ENCODE data around the gene ATXN7L3.
A peak's percentile ranks its signal among the peaks of the same experiment; 100 is the strongest.
"Not testable (repeated sequence)": the region's sequence is repeated elsewhere in the genome, so short reads cannot be mapped to it uniquely, and the experiment has no call there.

ATXN7L3 gene

DNA sequence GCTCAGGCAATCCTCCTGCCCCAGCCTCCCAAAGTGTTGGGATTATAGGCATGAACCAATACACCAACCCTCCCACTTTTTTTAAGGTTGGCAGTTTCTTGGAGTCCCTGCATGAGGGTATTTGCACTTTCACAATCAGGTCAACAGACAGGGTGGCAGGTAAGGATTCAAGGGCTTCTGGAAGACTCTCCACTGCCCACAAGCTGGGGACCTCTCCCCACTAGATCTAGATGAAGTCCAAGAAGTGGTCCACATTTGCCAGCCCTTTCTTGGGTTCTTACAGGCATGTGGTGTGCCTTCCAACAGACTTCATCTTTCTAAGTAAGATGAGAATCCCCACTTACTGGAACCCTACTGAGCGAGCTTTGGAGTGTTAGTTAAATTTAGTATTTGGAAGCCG, 25.3 kb downstream of the ATXN7L3 start:
- no peak for DNase-seq (ENCODE audit: low read depth)

DNA sequence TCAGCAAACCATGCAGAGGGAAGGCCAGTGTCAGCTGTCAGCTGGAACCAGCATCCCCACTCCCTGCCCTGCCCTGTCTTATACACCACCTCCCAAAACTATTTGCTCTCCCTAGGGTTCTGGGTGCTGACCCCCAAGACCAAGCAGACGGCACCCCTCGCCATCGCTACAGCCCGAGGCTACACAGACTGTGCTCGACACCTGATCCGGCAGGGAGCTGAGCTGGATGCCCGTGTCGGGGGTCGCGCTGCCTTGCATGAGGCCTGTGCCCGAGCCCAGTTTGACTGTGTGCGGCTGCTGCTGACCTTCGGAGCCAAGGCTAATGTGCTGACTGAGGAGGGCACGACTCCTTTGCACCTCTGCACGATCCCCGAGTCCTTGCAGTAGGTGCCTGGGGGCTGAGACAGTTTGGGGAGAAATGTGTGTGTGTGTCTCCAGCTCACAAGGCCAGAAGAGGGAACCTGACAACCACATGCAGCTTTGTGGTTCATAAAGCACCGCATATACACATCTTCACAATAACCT, 27.7 kb downstream of the ATXN7L3 start:
- no peak for DNase-seq (ENCODE audit: low read depth)

DNA sequence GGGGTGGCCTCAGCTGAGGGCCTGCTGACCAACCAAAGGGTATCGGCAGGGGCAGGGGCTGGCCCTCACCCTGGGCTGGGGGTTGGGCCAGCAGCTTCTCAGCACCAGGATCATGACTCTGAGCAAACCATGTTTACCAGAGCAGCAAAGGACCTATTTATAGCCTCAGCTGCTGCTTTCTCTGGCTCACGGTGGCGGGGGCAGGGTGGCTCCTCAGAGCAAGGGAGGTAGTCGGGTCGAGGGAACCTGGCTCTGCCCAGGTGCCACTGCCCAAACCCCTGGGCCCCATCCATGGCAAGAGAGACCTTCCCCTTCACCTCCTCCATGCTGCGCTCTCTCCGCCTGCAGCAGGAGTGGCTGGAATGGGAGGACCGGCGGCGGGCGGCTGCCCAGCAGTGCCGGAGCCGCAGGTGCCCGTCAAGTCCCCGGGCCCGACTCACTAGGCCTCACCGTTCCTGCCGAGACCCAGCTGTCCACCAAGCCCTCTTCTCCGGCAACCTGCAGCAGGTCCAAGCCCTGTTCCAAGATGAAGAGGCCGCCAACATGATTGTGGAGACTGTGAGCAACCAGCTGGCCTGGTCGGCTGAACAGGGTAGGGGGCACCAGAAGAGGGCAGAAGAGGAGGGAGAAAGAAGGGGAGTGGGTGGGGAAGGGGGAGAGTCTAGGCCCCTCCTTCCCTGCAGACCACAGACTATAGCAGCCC, 29.0 kb downstream of the ATXN7L3 start, which contains the start of gene ASB16:
Gene ASB16 (plus strand): TSS at position 206 of the 703 bp plus-strand sequence. CDS start 86 bp downstream, at position 292.
- no peak for DNase-seq (ENCODE audit: low read depth)

DNA sequence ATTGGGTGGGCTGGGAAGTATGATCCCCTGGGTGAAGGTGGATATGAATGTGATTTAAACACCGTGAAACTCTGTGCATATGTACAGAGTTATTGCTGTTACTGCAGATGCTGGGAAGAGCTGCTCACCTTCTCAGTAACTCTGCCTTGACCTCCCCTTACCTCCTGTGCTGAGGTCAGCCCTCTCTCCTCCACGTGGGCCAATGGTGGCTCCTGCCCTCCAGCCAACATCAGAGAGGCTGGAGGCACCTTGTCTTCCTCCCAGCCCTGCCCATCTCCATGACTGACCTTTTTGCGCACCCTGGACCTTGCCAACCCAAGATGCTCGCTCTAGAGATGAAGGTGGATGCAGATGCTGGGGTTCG, 29.6 kb downstream of the ATXN7L3 start:
- no peak for DNase-seq (ENCODE audit: low read depth)

DNA sequence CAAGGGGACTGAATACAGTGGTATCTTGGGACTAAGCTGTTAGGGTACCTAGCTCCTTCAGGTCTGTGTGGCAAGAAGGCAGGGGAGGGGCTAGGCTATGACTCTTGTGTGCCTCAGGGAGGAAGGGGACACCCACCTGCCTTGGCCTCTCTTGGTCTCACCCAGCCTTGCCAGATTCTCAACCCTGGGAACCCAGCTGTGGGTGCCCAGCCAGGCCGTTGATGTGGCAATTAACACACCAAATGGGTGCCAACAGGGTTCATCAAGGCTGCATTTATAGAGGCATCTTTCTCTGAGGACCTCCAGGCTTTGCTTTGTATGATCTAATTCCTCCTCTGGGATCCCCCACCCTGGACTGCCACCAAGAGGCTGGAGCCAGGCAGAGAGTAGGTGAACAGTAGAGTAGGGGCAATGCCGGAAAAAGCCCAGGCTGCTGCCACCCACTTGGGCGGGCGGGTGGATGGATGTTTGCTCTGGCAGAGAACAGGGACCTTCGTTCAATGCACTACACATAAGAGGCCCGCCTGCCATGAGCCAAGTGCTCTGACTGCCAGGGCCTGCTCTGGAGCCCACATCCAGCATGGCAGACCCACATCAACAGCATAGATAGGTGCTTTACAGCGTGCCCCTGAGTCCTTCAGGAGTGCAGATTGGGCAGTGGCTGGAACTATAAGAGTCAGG, 32.4 kb downstream of the ATXN7L3 start:
- DNase-seq (ENCODE audit: low read depth) = no peak

DNA sequence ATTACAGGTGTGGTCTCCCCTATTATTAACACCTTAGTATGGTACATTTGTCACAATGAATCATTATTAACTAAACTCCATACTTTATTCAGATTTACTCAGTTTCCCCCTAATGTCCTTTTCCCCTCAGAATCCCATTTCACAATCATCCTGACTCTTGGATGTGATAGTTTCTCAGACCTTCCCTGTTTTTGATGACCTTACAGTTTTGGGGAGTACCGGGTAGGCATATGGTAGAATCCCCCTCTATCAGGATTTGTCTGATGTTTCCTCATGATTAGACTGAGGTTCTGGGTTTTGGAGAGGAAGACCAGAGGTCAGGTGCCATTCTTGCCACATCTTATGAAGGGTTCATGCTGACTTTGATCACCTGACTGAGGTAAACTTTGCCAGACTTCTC, 35.2 kb downstream of the ATXN7L3 start:
- no peak for DNase-seq (ENCODE audit: low read depth)

DNA sequence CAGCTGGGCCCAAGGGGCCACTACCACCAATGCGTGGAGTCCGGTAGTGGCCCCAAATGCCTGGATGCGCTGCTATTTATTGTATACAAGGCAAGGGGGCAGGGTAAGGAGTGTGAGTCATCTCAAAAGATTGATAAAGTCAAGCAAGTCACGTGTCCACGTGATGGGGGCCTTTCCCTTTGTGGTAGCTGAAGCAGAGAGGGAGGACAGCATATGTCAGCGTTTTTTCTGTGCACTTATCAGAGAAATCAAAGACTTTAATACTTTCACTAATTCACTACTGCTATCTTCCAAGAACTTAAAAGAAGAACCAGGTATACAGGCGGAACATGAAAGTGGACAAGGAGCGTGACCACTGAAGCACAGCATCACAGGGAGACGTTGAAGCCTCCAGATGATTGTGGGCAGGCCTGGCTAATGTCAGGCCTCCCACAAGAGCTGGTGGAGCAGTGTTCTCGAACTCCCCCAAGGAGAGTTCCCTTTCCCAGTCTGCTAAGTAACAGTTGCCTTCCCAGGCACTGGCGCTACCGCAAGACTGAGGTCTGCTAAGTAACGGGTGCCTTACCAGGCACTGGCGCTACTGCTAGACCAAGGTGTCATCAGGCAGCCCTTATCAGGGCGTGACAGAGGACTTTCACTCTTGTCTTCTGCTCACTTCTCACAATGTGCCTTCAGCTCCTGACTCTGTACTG, 40.0 kb downstream of the ATXN7L3 start:
- DNase-seq (ENCODE audit: low read depth) = peak; percentile 15

DNA sequence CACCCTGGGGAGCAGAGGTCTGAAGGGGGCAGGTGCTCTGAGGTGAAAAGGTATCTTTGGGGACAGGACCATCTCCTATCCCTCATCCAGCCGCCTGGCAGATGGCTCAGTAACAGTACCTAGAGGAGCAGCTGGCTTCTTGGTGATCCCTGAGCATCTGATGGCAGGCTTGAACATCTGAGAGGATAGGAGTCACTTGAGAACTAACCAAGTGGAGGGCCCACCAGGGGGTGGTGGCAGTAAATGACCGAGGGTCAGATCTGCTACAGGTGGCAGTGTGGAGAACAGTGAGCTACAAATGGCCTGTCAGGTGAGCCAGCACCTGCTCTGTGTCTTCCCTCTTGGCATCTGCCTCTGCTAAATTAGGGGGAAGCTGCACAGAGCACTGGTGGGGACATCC, 44.2 kb downstream of the ATXN7L3 start:
- no peak for DNase-seq (ENCODE audit: low read depth)

DNA sequence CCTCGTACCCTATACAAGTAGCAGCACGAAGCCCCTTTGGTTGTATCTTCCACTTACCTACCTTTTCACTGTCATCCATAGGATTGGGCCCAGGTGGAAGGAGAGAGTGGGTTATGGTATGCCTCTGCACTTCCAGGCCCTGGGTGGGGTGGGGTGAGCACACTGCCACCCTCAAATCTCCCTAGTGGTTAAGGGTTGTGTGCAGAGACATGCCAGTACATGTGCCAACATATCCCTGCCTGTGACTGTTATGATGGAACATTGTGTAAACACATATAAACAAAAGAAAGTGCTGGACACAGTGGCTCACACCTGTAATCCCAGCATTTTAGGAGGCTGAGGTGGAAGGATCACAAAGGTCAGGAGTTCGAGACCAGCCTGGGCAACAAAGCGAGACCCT, 46.8 kb downstream of the ATXN7L3 start:
- no peak for DNase-seq (ENCODE audit: low read depth)

DNA sequence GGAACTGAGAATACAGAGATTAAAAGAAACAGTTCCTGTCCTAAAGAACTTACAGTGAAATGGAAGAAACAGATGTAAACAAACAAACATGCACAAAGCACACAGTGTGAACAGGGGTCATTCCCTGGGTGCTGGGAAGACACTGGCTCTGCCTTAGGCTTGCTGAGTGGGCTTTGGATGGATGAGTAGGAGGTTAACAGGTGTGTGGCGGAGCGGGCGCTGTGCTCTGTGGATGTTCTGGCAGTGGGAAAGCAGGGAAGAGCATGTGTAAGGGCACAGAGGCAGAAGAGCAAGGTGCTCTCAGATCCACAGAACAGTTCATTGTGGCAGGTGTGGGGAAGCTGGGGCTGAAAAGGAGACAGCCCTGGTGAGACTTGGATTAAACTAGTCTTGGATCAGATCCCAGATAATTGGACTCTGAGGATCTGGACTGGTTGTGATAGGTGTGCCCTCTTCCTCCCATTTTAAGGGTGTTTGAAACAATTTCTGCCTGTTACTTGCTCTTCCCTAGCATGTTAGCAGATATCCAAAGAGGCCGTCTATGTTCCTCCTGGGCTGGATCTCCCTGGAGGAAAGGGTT, 49.8 kb downstream of the ATXN7L3 start:
- no peak for DNase-seq (ENCODE audit: low read depth)

DNA sequence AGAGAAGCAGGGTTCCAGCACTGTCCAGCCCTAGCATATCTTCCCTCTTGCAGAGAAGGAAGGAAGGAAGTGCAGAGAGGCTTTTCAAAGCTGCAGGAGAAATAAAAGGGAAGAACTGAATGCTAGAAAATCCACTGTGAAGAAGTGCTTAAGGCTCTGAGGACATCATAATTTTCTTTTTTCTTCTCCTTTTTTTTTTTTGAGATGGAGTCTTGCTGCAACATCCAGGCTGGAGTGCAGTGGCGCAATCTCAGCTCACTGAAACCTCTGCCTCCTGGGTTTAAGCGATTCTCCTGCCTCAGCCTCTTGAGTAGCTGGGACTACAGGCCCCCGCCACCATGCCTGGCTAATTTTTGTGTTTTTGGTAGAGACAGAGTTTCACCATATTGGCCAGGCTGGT, 50.6 kb downstream of the ATXN7L3 start:
- DNase-seq (ENCODE audit: low read depth) = not testable (repeated sequence)

DNA sequence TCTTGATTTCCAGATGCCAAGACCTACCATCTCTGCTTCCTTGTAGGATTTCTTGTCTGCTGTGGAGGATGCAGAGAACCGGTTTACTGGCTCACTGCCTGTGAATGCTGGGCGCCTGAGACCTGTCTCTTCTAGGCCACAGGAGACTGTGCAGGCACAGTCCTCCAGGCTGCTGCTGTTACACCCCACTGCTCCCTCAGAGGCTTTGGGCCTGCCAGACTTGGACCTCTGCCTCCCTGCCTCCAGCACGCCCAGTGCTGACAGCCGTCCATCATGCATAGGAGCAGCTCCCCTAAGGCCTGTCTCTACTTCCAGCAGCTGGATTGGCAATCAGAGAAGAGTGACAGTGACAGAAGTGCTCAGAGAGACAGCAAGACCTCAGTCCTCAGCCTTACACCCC, 51.9 kb downstream of the ATXN7L3 start:
- DNase-seq (ENCODE audit: low read depth) = no peak

DNA sequence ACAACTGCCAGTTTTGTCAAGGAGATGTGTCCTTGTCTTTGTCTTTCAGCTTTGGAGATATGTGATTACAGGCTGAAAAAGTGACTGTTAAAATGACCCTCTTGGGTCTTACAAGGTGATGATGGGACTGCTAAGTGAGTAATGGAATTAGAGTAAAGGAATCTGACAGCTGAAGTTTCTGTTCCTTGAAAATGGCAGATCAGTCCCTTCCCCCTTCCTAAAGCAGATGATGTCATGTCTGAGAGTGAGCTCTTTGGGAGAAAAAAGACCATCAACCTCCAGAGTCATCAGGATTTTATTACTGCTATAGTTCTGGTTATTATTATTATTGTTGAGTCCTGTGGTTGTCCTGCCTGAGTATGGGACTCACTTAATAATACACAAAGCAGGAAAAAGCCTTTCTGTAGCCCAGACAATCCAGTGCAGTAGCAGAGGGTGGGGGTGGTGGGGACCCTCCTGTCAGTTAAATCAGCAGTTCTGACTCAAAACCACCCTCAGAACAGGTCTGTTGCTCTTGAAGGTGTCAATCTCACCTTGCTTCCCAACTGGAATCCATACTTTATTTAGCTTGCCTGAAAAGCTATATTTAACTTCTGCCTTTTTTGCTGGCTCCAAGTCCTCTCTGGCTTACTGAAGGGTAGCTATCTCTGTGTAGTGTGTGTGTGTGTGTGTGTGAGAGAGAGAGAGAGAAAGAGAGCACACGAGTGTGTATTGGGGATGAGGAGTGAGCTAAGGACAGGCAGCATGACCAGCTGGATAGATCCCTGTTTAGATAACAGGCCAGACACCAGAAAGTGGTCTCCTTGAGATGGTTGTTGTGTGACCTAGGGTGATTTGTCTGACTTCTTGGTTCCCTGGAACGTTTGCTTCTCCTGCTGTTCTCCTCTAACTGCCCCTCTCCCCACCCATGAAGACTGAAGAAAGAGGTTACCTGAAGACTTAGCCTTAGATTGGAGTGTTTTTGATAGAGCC, 53.0 kb downstream of the ATXN7L3 start:
- DNase-seq (ENCODE audit: low read depth) = no peak

DNA sequence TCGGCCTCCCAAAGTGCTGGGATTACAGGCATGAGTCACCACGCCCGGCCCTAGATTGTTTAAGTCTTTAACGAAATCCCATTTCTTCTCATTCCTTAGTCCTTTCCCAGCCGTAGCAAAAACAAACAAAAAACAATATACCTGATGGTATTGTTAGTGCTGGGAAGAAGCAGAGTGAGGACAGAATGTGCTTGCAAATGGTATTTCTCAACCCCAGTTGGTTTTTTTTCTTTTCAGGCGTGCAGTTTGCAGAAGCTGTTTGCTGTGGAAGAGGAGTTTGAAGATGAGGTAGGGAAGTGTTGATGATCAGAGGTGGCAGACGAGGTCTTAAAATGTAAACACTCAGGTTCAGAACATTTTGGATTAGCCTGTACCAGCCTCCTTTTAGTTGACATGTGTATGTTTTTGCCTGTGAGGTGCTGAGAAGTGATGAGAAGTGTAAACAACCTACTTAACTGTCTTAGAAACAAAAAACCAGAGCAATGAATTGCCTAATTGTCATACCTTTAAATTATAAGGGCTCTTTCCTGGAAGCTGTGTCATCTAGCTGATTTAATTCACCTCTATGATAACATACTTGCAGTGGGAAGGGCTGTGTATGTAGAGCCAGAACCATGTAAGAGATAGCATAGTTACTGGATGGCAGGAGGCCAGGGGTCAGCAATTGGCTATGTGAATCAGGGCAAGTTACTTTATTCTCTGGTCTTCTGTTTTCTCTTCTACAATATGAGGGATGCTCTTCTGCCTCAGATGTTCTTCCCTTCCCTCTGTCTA, 54.5 kb downstream of the ATXN7L3 start:
- DNase-seq (ENCODE audit: low read depth) = no peak

DNA sequence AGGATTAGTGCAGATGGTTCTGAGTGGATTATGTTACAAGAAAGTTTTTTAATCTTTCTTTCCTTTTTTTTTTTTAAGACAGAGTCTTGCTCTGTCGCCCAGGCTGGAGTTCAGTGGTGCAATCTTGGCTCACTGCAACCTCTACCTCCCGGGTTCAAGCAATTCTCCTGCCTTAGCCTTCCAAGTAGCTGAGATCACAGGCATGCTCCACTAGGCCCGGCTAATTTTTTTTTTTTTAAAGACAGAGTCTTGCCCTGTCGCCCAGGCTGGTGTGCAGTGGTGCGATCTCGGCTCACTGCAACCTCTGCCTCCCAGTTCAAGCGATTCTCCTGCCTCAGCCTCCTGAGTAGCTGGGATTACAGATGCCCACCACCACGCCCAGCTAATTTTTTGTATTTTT, 55.8 kb downstream of the ATXN7L3 start:
- DNase-seq (ENCODE audit: low read depth) = not testable (repeated sequence)
